IMR-90 (cell line): Measurements from ENCODE around the gene ALK. TPM values are rescaled to one million over a fixed set of nuclear protein-coding genes. Genes with fewer than 3 reads are reported as not detected.

Source experiments
- ATAC-seq: fragments of 200-7000 bp; cut with Tn5 transposase; 2 replicates; pipeline ENCODE4 v1.9.1; 2020; ENCODE audit warnings: low read depth, mild to moderate bottlenecking, moderate library complexity
- BruUV-seq: library from RNA; stranded (reverse); fragments of 400-500 nt; replicated peaks from 2 replicates; lab custom pipeline; 2021; lab: Mats Ljungman, UMichigan
- CTCF ChIA-PET: fragments of 300-600 bp; formaldehyde crosslinking; extraction: SDS; loops from one replicate; lab custom pipeline; 2021; ENCODE audit warnings: antibody characterized with exemption; lab: Yijun Ruan, JAX
- POLR2A ChIA-PET: fragments of 300-600 bp; sonication (Branson Sonifier 250); formaldehyde crosslinking; loops from one replicate; lab custom pipeline; 2022; ENCODE audit warnings: antibody characterized with exemption; ENCODE audit not compliant: unreplicated experiment; lab: Charles Lee
- DNase-seq: peaks from one replicate; pipeline ENCODE4 v3.0.0; 2013
- H2AFZ ChIP-seq: replicated peaks from 2 replicates; pipeline ENCODE3; 2013; ENCODE audit warnings: low read length, mild to moderate bottlenecking; ENCODE audit not compliant: poor library complexity
- H2AK5ac ChIP-seq: 2 replicates; pipeline ENCODE4 v1.6.1; 2013; ENCODE audit warnings: low read depth, low read length, inconsistent platforms
- H2AK9ac ChIP-seq: replicated peaks from 2 replicates; pipeline ENCODE3; 2013; ENCODE audit warnings: mild to moderate bottlenecking, low read depth, low read length, moderate library complexity; ENCODE audit not compliant: poor library complexity
- H2BK120ac ChIP-seq: 2 replicates; pipeline ENCODE4 v1.6.1; 2013; ENCODE audit warnings: low read depth, low read length, inconsistent platforms
- H2BK15ac ChIP-seq: 3 replicates; pipeline ENCODE4 v1.6.1; 2013; ENCODE audit warnings: low read depth, low read length, inconsistent platforms
- H2BK20ac ChIP-seq: 2 replicates; pipeline ENCODE4 v1.6.1; 2013; ENCODE audit warnings: low read depth, mild to moderate bottlenecking, inconsistent platforms, low read length, moderate library complexity
- H2BK5ac ChIP-seq: 2 replicates; pipeline ENCODE4 v1.6.1; 2013; ENCODE audit warnings: mild to moderate bottlenecking, low read depth, low read length, inconsistent platforms; ENCODE audit not compliant: poor library complexity, severe bottlenecking
- H3K14ac ChIP-seq: replicated peaks from 2 replicates; pipeline ENCODE4 v1.6.1; 2013; ENCODE audit warnings: low read depth, low read length, inconsistent platforms
- H3K18ac ChIP-seq: 2 replicates; pipeline ENCODE4 v1.6.1; 2013; ENCODE audit warnings: low read depth, low read length, control low read depth
- H3K23ac ChIP-seq: 2 replicates; pipeline ENCODE4 v1.6.1; 2013; ENCODE audit warnings: low read depth, low read length, inconsistent platforms
- H3K27ac ChIP-seq: 2 replicates; pipeline ENCODE4 v1.5.1; 2013; ENCODE audit warnings: mild to moderate bottlenecking, control low read depth, low read length; ENCODE audit not compliant: insufficient read depth
- H3K27me3 ChIP-seq: 2 replicates; pipeline ENCODE4 v1.6.1; 2013; ENCODE audit warnings: low read length; ENCODE audit not compliant: control insufficient read depth, insufficient read depth
- H3K36me3 ChIP-seq: 2 replicates; pipeline ENCODE4 v1.6.1; 2013; ENCODE audit warnings: low read length, mixed read lengths; ENCODE audit not compliant: control insufficient read depth, insufficient read depth
- H3K4ac ChIP-seq: 2 replicates; pipeline ENCODE4 v1.6.1; 2013; ENCODE audit warnings: low read depth, low read length, inconsistent platforms
- H3K4me1 ChIP-seq: 2 replicates; pipeline ENCODE4 v1.6.1; 2013; ENCODE audit warnings: low read length, mixed read lengths; ENCODE audit not compliant: control insufficient read depth, insufficient read depth
- H3K4me2 ChIP-seq: 2 replicates; pipeline ENCODE4 v1.6.1; 2013; ENCODE audit warnings: low read depth, mild to moderate bottlenecking, control low read depth, low read length, moderate library complexity
- H3K4me3 ChIP-seq: 2 replicates; pipeline ENCODE4 v1.5.1; 2013; ENCODE audit warnings: low read depth, mild to moderate bottlenecking, control low read depth, low read length, moderate library complexity; ENCODE audit not compliant: insufficient read depth
- H3K56ac ChIP-seq: 2 replicates; pipeline ENCODE4 v1.6.1; 2013; ENCODE audit warnings: low read length, inconsistent platforms; ENCODE audit not compliant: insufficient read depth; ENCODE audit errors: extremely low read depth
- H3K79me1 ChIP-seq, 2 experiments: 2 replicates each; pipeline ENCODE4 v1.6.1; 2013; ENCODE audit warnings: low read length in 2 of 2, inconsistent platforms in 1 of 2, low read depth in 1 of 2
- H3K9ac ChIP-seq: 2 replicates; pipeline ENCODE4 v1.6.1; 2013; ENCODE audit warnings: low read depth, low read length, control low read depth
- H3K9me1 ChIP-seq: 2 replicates; pipeline ENCODE4 v1.6.1; 2013; ENCODE audit warnings: low read length, inconsistent platforms; ENCODE audit not compliant: insufficient read depth
- H3K9me3 ChIP-seq: 2 replicates; pipeline ENCODE4 v1.6.1; 2013; ENCODE audit warnings: low read length; ENCODE audit not compliant: control insufficient read depth, insufficient read depth
- H4K20me1 ChIP-seq: 2 replicates; pipeline ENCODE4 v1.6.1; 2013; ENCODE audit warnings: low read length, inconsistent platforms; ENCODE audit not compliant: insufficient read depth
- H4K5ac ChIP-seq: 2 replicates; pipeline ENCODE4 v1.6.1; 2013; ENCODE audit warnings: mild to moderate bottlenecking, low read depth, low read length, control low read depth
- H4K8ac ChIP-seq, 2 experiments: 2 replicates each; pipeline ENCODE4 v1.6.1; 2013; ENCODE audit warnings: low read depth in 2 of 2, low read length in 2 of 2, control low read depth in 1 of 2, inconsistent platforms in 1 of 2
- H4K91ac ChIP-seq: 2 replicates; pipeline ENCODE4 v1.6.1; 2013; ENCODE audit warnings: low read depth, low read length, inconsistent platforms; ENCODE audit not compliant: insufficient read depth
- CEBPB ChIP-seq: IDR thresholded peaks from 2 replicates; pipeline ENCODE4 v1.6.1; 2012; ENCODE audit warnings: low read depth, low read length, improper control_type of control experiment
- MAFK ChIP-seq: IDR thresholded peaks from 2 replicates; pipeline ENCODE4 v1.6.1; 2012; ENCODE audit warnings: low read depth, low read length, improper control_type of control experiment
- RAD21 ChIP-seq: IDR thresholded peaks from 2 replicates; pipeline ENCODE4 v1.6.1; 2012; ENCODE audit warnings: low read length, improper control_type of control experiment
- USF2 ChIP-seq: fragments of 150-350 bp; IDR thresholded peaks from 2 replicates; pipeline ENCODE4 v1.6.1; 2017; ENCODE audit warnings: mild to moderate bottlenecking, antibody characterized with exemption, low read length, low read depth
- WGBS, 2 experiments: methylation state at CpG; one replicate each; pipeline versions ENCODE4 v1.1.5 to v1.1.7; 2013; ENCODE audit warnings: missing lambda C conversion rate in 2 of 2; ENCODE audit not compliant: insufficient read length in 1 of 2; ENCODE audit errors: extremely low coverage in 2 of 2; 5-methylcytosine and 5-hydroxymethylcytosine counted together
- dilution Hi-C: fragments of 300-500 bp; cut with HindIII; formaldehyde crosslinking; loops from one replicate; pipeline ENCODE4 v1.14.3; 2018; ENCODE audit warnings: low sequenced_read_pairs; ENCODE audit not compliant: unreplicated experiment
- in situ Hi-C: fragments of 300-500 bp; cut with MboI; formaldehyde crosslinking; loops from 3 replicates; pipeline ENCODE4 v1.14.3; 2019; ENCODE audit warnings: low sequenced_read_pairs, inconsistent platforms, mixed read lengths
- intact Hi-C: fragments of 100-400 bp; cut with micrococcal nuclease; formaldehyde crosslinking; loops from 2 replicates; pipeline ENCODE4 v1.10.0; 2022
- polyA plus RNA-seq, 3 experiments: library from polyadenylated mRNA; depleted of rRNA; stranded (reverse); fragments of >200 nt; gene quantifications; 2 replicates each; pipeline ENCODE4 v1.2.3, GENCODE V29; 2012; ENCODE audit warnings: low replicate concordance in 1 of 3
- total RNA-seq: library from RNA; depleted of rRNA; stranded (reverse); fragments of >200 nt; gene quantifications from 2 replicates; pipeline ENCODE4 v1.2.3, GENCODE V29; 2012

Gene ALK
- total and polyA plus RNA-seq, 2 of the 4 experiments (the other 2 are of a cell fraction), result not detected

- no peaks in the 10 kb centered on the region for H3K4me1 ChIP-seq
- dilution Hi-C loops (no loop called here), in situ Hi-C loops (no loop called here), intact Hi-C loops (no loop called here)
- H4K8ac ChIP-seq, result no peak overlapping the region
- no TSS peak for BruUV-seq
- H2BK15ac ChIP-seq, result no peak overlapping the region
- 40% methylated on average over 1 of the region's 3 CpGs; no CpG with 5 or more reads in 1 of the 2 experiments for WGBS, 2 experiments
- no peak overlapping the region for H3K18ac ChIP-seq
- ChIA-PET CTCF (interaction anchor here (0.6 to 0.7 kb wide), 2 partner anchors 246 to 787 kb away, joined by 3 read pairs; no protein-coding TSS in a partner anchor), POLR2A (no interaction called here)
- H2AK9ac ChIP-seq, result no peak overlapping the region
- H3K4ac ChIP-seq, result no peak overlapping the region
- no peak overlapping the region for H2BK120ac ChIP-seq
- H4K91ac ChIP-seq, result no peak overlapping the region
- no peak overlapping the region for H3K27ac ChIP-seq
- no peak overlapping the region for H2BK20ac ChIP-seq
- H3K36me3 ChIP-seq, result no peaks in the 10 kb centered on the region
- no peak overlapping the region for H2BK5ac ChIP-seq
- H3K9me3 ChIP-seq, result no peaks in the 10 kb centered on the region
- no peaks in the 10 kb centered on the region for H3K79me1 ChIP-seq
- H4K5ac ChIP-seq, result no peak overlapping the region
- H2AFZ ChIP-seq, result no peak overlapping the region
- no peak for TF ChIP-seq CEBPB
- TF ChIP-seq USF2, result no peak
- no peak for TF ChIP-seq MAFK
- no peak for TF ChIP-seq RAD21
- no peak overlapping the region for H3K56ac ChIP-seq
- no peak overlapping the region for H3K4me2 ChIP-seq
- H4K20me1 ChIP-seq, result no peaks in the 10 kb centered on the region
- DNase-seq, result no peak
- H3K23ac ChIP-seq, result no peak overlapping the region
- H2AK5ac ChIP-seq, result no peak overlapping the region
- H3K27me3 ChIP-seq, result peaks cover 10% of the 10 kb centered on the region
- H3K4me3 ChIP-seq, result no peak overlapping the region
- H3K9ac ChIP-seq, result no peak overlapping the region
- H3K14ac ChIP-seq, result no peak overlapping the region
- ATAC-seq, result no peak
- H3K9me1 ChIP-seq, result no peaks in the 10 kb centered on the region; the same call in 1 of the 2 replicates
Measured at GRCh38 chr2:29261003-29261402, 660.4 kb downstream of the ALK start.
